Brain microvascular endothelial cell (primary cell): ENCODE results near the gene SLC22A31.

Experiments
- DNase-seq: peaks from one replicate; pipeline ENCODE4 v3.0.0-alpha.2; 2020
- H3K27ac ChIP-seq: fragments of 250-450 bp; sonication (Bioruptor Pico); 2 replicates; pipeline ENCODE4 v1.5.1; 2020; ENCODE audit warnings: mild to moderate bottlenecking, moderate library complexity
- H3K27me3 ChIP-seq: fragments of 250-450 bp; sonication (Bioruptor Pico); replicated peaks from 2 replicates; pipeline ENCODE4 v1.5.1; 2020; ENCODE audit warnings: mild to moderate bottlenecking
- H3K36me3 ChIP-seq: fragments of 250-450 bp; sonication (Bioruptor Pico); replicated peaks from 2 replicates; pipeline ENCODE4 v1.5.1; 2020; ENCODE audit warnings: mild to moderate bottlenecking
- H3K4me3 ChIP-seq: 2 replicates; pipeline ENCODE4 v1.5.1; 2011; ENCODE audit warnings: low read depth, mild to moderate bottlenecking, control low read depth, low read length, moderate library complexity
- in situ Hi-C: cut with HindIII; loops from 2 replicates; pipeline ENCODE4 v1.10.0; 2017; ENCODE audit warnings: low sequenced_read_pairs, low pct_ligation_motif_present
- TF ChIP-seq, protein P1 (sequence below): IDR thresholded peaks from 2 replicates; pipeline ENCODE4 v1.5.1; 2011; ENCODE audit warnings: low read depth, mild to moderate bottlenecking, moderate library complexity, low read length, control low read depth, inconsistent platforms; ENCODE audit errors: missing control alignments

SLC22A31 gene

DNA sequence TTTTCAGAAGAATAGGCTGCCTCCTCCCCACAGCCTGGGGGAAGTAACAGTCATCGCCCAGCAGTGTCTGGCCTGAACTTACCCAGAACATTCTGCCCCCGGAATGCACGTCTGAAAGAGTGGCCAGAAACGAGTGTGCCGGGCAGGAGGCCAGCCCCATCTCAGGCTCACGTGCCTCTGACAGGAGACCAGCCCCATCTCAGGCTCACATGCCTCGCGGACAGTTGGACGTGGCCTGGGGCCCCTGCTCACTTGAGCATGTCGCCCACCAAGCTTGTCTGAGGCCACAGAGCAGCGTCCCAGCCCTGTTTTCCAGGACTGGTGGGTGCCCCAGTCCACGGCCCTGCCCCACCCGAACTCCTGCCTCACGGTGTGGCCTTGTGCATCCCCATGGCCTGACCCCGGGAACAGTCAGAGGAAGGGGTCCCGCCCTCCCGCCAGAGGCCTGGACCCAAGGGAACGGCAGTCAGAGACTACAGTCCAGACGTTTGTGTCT lies 45.1 kb downstream of the SLC22A31 start:
- in situ Hi-C loops, result loop anchor here (25.0 kb wide), 1 partner anchor 393 kb away; no protein-coding TSS in a partner anchor
- H3K27ac ChIP-seq, result no peak overlapping the region

DNA sequence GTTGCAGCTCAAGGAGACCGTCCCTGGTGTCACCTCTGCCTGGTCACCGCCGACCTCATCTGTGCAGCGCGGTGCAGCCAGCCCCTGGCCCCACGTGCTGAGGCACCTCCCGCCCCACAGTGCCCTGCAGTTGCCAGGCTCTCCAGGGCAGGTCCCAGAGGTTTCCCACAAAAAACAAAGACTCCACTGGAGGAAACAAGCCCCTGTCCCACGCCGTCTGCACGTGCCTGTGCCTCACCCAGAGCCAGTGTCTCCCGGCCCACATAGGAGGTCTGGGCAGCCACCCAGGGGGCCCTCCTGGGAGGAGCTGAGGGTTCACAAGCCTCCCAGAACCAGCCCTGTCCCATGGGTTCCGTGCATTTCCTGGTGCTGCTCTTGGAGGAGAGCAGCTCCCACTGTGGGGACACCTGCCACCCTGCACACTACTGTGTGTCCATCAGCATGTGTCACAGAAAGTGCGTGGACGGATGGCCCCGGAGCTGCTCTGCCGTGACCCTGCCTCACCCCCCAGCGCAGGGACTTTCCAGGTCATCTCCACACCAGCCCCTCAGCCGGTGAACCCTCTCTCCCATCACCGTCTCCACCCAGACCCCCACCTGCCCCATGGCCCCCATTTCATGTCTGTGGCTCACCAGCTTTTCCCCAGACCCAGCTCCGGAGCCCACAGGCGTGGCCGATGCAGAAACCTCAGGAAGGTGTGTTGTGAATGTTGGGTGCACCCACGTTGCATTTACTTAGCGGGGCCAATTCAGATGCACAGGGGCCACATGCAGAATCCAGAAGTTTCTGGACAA lies 45.8 kb downstream of the SLC22A31 start:
- no peaks in the 10 kb centered on the region for H3K36me3 ChIP-seq
- no peak overlapping the region for H3K27ac ChIP-seq
- DNase-seq, result no peak
- in situ Hi-C loops, result loop anchor here (25.0 kb wide), 1 partner anchor 392 kb away; no protein-coding TSS in a partner anchor
- TF ChIP-seq, protein P1, sequence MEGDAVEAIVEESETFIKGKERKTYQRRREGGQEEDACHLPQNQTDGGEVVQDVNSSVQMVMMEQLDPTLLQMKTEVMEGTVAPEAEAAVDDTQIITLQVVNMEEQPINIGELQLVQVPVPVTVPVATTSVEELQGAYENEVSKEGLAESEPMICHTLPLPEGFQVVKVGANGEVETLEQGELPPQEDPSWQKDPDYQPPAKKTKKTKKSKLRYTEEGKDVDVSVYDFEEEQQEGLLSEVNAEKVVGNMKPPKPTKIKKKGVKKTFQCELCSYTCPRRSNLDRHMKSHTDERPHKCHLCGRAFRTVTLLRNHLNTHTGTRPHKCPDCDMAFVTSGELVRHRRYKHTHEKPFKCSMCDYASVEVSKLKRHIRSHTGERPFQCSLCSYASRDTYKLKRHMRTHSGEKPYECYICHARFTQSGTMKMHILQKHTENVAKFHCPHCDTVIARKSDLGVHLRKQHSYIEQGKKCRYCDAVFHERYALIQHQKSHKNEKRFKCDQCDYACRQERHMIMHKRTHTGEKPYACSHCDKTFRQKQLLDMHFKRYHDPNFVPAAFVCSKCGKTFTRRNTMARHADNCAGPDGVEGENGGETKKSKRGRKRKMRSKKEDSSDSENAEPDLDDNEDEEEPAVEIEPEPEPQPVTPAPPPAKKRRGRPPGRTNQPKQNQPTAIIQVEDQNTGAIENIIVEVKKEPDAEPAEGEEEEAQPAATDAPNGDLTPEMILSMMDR, result no peak
- H3K4me3 ChIP-seq, result no peak overlapping the region
- H3K27me3 ChIP-seq, result no peaks in the 10 kb centered on the region

More for the DNA sequence above, 45.1 kb downstream of the SLC22A31 start:
- Histone ChIP-seq H3K27me3 (no peaks in the 10 kb centered on the region), H3K4me3 (no peak overlapping the region), H3K36me3 (no peaks in the 10 kb centered on the region)
- DNase-seq, result peak; percentile 54
- TF ChIP-seq, protein P1, result no peak

DNA sequence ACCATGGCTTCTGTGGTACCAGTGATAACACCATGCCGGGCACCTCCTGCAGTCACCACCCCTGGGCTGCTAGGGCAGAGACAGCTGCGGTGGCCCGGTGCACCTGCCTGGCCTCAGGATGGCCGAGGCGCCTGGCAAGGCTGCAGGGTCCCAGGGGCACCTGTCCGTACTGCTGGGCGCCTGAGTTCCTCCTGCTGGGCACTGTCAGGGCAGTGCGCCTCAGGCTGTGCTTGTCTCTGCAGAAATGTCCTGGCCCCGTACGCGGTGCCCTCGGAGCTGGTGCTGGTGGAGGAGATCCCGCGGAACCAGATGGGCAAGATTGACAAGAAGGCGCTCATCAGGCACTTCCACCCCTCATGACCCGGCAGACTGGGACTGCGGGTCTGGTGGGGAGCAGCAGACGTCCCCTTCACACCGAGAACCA lies 46.5 kb downstream of the SLC22A31 start:
- Histone ChIP-seq H3K27me3 (no peaks in the 10 kb centered on the region), H3K4me3 (no peak overlapping the region), H3K27ac (no peak overlapping the region), H3K36me3 (no peaks in the 10 kb centered on the region)
- in situ Hi-C loops, result loop anchor here (25.0 kb wide), 1 partner anchor 392 kb away; no protein-coding TSS in a partner anchor
- TF ChIP-seq, protein P1, result no peak
- no peak for DNase-seq

DNA sequence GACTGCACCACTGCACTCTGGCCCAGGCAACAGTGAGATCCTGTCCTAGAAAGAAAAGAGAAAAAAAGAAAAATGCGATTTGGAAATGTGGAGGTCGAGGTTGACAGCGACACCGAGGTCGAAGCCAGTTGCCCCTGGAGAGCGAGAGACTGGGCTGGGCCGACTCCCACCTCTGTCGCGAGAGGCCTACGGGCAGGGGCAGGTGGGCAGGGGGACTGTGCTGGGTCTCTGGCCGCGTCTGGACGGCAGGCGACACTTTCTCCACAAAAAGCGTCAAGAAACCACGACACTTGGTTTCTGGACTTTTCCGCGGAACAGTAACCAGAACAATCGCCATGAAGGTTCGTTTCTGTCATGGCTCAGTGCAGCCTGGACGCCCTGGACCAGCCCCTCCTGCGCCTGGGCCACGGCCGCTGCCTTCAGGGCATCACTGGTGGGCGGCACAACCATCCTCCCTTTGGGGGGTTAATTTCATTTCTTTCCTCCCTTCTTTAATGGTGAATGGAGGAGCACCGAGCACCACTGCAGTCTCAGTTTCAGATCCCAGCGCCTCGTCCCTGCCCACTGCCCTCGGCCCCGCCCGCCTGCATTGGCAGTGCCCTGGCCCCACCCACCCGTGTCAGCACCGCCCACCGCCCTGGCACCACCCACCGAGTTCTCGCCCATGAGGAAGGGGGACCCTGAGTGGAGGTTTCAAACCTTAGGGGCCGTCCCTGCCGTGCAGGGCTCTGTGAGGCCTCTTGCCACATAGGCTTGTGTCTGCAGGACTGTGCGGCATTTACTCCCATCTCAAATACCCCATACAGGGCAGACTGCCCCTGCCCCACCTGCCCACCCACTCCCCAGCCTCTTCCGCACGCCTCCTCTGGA lies 47.3 kb downstream of the SLC22A31 start:
- in situ Hi-C loops, result loop anchor here (25.0 kb wide), 1 partner anchor 391 kb away; no protein-coding TSS in a partner anchor
- TF ChIP-seq, protein P1, result no peak
- H3K36me3 ChIP-seq, result no peaks in the 10 kb centered on the region
- no peak for DNase-seq
- no peak overlapping the region for H3K27ac ChIP-seq
- H3K4me3 ChIP-seq, result no peak overlapping the region
- H3K27me3 ChIP-seq, result no peaks in the 10 kb centered on the region

DNA sequence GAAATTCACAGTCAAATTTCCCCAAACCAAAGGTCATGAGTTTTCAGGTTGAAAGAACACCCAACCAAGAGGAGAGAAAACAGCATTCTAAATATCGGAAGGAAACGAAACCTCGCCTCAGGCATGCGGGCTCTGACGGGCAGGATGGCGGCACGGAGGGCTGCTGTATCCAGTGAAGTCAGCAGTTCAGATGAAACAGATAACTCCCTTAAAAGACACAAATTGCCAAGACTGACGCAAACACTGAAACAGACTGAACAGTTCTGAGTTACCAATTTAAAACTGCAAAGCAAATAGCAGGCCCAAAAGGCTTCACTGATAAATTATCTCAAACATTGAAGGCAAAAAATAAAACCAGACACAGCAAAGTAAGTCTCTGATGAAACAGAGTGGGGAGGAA lies 49.4 kb downstream of the SLC22A31 start:
- TF ChIP-seq, protein P1, result no peak
- Histone ChIP-seq H3K27me3 (no peaks in the 10 kb centered on the region), H3K4me3 (no peak overlapping the region), H3K27ac (no peak overlapping the region), H3K36me3 (no peaks in the 10 kb centered on the region)
- in situ Hi-C loops, result loop anchor here (25.0 kb wide), 1 partner anchor 389 kb away; no protein-coding TSS in a partner anchor
- no peak for DNase-seq
